ENCODE measurements around the gene WDR27. TPM values are rescaled to one million over a fixed set of nuclear protein-coding genes. Genes with fewer than 3 reads are reported as not detected.

Gene WDR27
- total RNA-seq, 1 donor from 2014 or later: 35.4 TPM

GRCh38 chr6:169411722-169412121, 290.1 kb downstream of the WDR27 start:
- no peak for DNase-seq (ENCODE audit: low read depth)

DNA sequence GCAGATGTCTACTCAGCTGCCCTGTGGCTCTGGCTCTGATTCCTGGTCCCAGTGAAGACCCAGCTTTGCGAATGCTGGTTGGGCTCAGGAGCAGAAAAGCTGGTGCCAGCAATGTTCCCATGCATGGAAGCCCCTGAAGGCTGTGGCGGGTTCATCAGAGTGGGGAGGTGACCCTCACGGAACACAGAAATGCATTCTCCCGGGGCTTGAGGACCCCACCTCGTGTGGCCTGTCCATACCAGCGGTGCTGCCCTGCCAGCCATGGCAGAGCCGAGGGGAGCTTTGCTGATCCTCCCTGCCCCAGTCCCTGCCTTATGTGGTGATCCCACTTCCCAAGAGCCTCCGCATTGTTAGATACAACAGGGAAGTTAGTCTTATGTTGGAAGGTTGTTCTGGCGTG, 290.5 kb downstream of the WDR27 start:
- DNase-seq (ENCODE audit: low read depth): no peak

GRCh38 chr6:169409742-169410312, 292.0 kb downstream of the WDR27 start:
- peak; percentile 11 for DNase-seq (ENCODE audit: low read depth)

DNA sequence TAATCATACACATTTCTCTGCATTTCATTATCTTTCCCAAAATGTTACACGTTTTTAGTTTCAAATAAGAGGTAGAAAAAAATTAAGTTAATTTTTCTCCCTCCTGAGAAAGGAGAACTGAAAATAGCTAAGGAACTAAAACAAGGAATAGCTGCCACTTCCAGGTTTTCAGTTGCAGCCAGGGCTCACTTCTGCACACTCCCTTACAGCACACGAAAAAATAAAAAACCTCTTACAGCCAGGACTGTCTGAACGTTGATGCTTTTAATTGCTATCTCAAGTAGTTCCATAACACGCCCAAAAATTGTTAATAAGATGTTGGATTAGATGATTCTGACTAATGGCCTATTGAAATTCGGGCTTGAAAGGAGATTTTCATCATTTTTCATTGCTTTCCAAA, 294.5 kb downstream of the WDR27 start:
- no peak for DNase-seq (ENCODE audit: low read depth)

Other genes with a start within 250 kb of the WDR27 start
- 49.3 and 52.7 TPM in 2 replicates for gene C6orf120, start 97 bp upstream of the WDR27 start, total RNA-seq
- 44.1 and 44.9 TPM in 2 replicates for gene PHF10, start 22.5 kb upstream of the WDR27 start, total RNA-seq
- gene DYNLT2, start 49.5 kb upstream of the WDR27 start, total RNA-seq: 3.0 and 3.1 TPM in 2 replicates
- gene ERMARD, start 49.6 kb upstream of the WDR27 start, total RNA-seq: 13.5 and 20.8 TPM in 2 replicates